Uterus (tissue), 2 donors: ENCODE measurements around the gene ARID5B.

Experiments used
- CTCF ChIP-seq, 4 experiments: fragments of 200-600 bp in 2 of 4; fragments of 450-650 bp in 2 of 4; sonication (generic) in 2 of 4; IDR thresholded peaks; one replicate each; pipeline ENCODE4 v1.5.1; 2016 to 2019; ENCODE audit warnings: antibody characterized with exemption in 4 of 4, mild to moderate bottlenecking in 2 of 4, moderate library complexity in 1 of 4
- POLR2A ChIP-seq, 2 donors: fragments of 450-650 bp; IDR thresholded peaks; one replicate each; pipeline ENCODE4 v1.6.1; 2016; ENCODE audit warnings: antibody characterized with exemption in 2 of 2, mild to moderate bottlenecking in 1 of 2, moderate library complexity in 1 of 2

- TF ChIP-seq CTCF (IDR thresholded peaks at IDR 0.05) (no peak), POLR2A (IDR thresholded peaks at IDR 0.05) (no peak)
Observed at GRCh38 chr10:62072901-62073300, 171.4 kb downstream of the ARID5B start.
